Suprapubic skin (tissue), 4 donors: Measurements from ENCODE around the gene MYO15A. TPM values are rescaled to one million over a fixed set of nuclear protein-coding genes. Genes with fewer than 3 reads are reported as not detected.

ENCODE experiments used
- DNase-seq, 2 donors: peaks; one replicate each; pipeline ENCODE4 v3.0.0-alpha.2; 2019; ENCODE audit warnings: low spot score in 2 of 2
- H3K27ac ChIP-seq: fragments of 200-600 bp; sonication (generic); one replicate; pipeline ENCODE4 v1.5.1; 2019
- H3K27me3 ChIP-seq: fragments of 200-600 bp; sonication (generic); one replicate; pipeline ENCODE4 v1.5.1; 2019
- H3K36me3 ChIP-seq: fragments of 200-600 bp; sonication (generic); one replicate; pipeline ENCODE4 v1.5.1; 2019
- H3K4me1 ChIP-seq: fragments of 200-600 bp; sonication (generic); one replicate; pipeline ENCODE4 v1.5.1; 2019
- H3K4me3 ChIP-seq: fragments of 200-600 bp; sonication (generic); one replicate; pipeline ENCODE4 v1.5.1; 2019; ENCODE audit warnings: mild to moderate bottlenecking
- H3K9me3 ChIP-seq: fragments of 200-600 bp; sonication (generic); one replicate; pipeline ENCODE4 v1.5.1; 2019
- CTCF ChIP-seq, 2 donors: fragments of 200-600 bp in 1 of 2; fragments of 450-650 bp in 1 of 2; sonication (generic) in 1 of 2; IDR thresholded peaks; one replicate each; pipeline ENCODE4 v1.5.1; 2016 to 2019; ENCODE audit warnings: antibody characterized with exemption in 2 of 2, mild to moderate bottlenecking in 1 of 2, moderate library complexity in 1 of 2
- EP300 ChIP-seq: sonication (generic); formaldehyde crosslinking; IDR thresholded peaks from one replicate; pipeline ENCODE4 v1.6.1; 2017; ENCODE audit warnings: antibody characterized with exemption
- POLR2A ChIP-seq, 2 donors: fragments of 450-650 bp; IDR thresholded peaks; one replicate each; pipeline ENCODE4 v1.6.1; 2017; ENCODE audit warnings: antibody characterized with exemption in 2 of 2, mild to moderate bottlenecking in 2 of 2, moderate library complexity in 2 of 2
- POLR2AphosphoS5 ChIP-seq, 3 donors: sonication (generic); formaldehyde crosslinking; IDR thresholded peaks; one replicate each; pipeline ENCODE4 v1.6.1; 2017; ENCODE audit warnings: antibody characterized with exemption in 3 of 3
- WGBS: methylation state at CpG from one replicate; pipeline ENCODE4 v1.1.5; 2018; 5-methylcytosine and 5-hydroxymethylcytosine counted together
- total RNA-seq, 4 donors: library from RNA; depleted of rRNA; stranded (reverse); fragments of >200 nt; gene quantifications; one replicate each; pipeline ENCODE4 v1.1.0, GENCODE V29; 2016

Gene MYO15A
- total RNA-seq, 4 donors from 2014 or later, result 0.23 to 0.49 (median 0.41) TPM

GRCh38 chr17:18105027-18105426, 3.5 kb upstream of the MYO15A start:
- DNase-seq, result no peak
- TF ChIP-seq CTCF (IDR thresholded peaks at IDR 0.05) (no peak), POLR2AphosphoS5 (IDR thresholded peaks at IDR 0.05) (no peak), EP300 (no peak), POLR2A (IDR thresholded peaks at IDR 0.05) (no peak)
- no peaks in the 10 kb centered on the region for H3K9me3 ChIP-seq
- H3K27me3 ChIP-seq, result no peaks in the 10 kb centered on the region
- H3K4me1 ChIP-seq, result no peaks in the 10 kb centered on the region
- no peak overlapping the region for H3K27ac ChIP-seq
- H3K4me3 ChIP-seq, result no peak overlapping the region
- peaks cover 72% of the 10 kb centered on the region for H3K36me3 ChIP-seq
- WGBS, result 85% methylated on average over 3 of the region's 3 CpGs

- no peaks in the 10 kb centered on the region for H3K4me1 ChIP-seq
- H3K27me3 ChIP-seq, result no peaks in the 10 kb centered on the region
- peaks cover 66% of the 10 kb centered on the region for H3K36me3 ChIP-seq
- H3K9me3 ChIP-seq, result no peaks in the 10 kb centered on the region
- TF ChIP-seq EP300, result no peak
- no peak for TF ChIP-seq CTCF (IDR thresholded peaks at IDR 0.05)
- TF ChIP-seq POLR2A (IDR thresholded peaks at IDR 0.05), result no peak
- no peak for TF ChIP-seq POLR2AphosphoS5 (IDR thresholded peaks at IDR 0.05)
- no peak overlapping the region for H3K4me3 ChIP-seq
- 82% methylated on average over 6 of the region's 6 CpGs for WGBS
- H3K27ac ChIP-seq, result no peak overlapping the region
- DNase-seq, result no peak
These were observed 3.0 kb upstream of the MYO15A start for GRCh38 chr17:18105595-18105994.

GRCh38 chr17:18106211-18106610, 2.3 kb upstream of the MYO15A start:
- WGBS, result 80% methylated on average over 8 of the region's 9 CpGs

GRCh38 chr17:18107061-18107790, 1.3 kb upstream of the MYO15A start:
- Histone ChIP-seq H3K27ac (no peak overlapping the region), H3K36me3 (peaks cover 50% of the 10 kb centered on the region)

More at GRCh38 chr17:18106211-18106610, 2.3 kb upstream of the MYO15A start:
- peaks cover 60% of the 10 kb centered on the region for H3K36me3 ChIP-seq
- no peak overlapping the region for H3K4me3 ChIP-seq
- H3K27ac ChIP-seq, result no peak overlapping the region
- H3K4me1 ChIP-seq, result no peaks in the 10 kb centered on the region
- TF ChIP-seq POLR2A (IDR thresholded peaks at IDR 0.05) (no peak), POLR2AphosphoS5 (IDR thresholded peaks at IDR 0.05) (no peak), EP300 (no peak), CTCF (IDR thresholded peaks at IDR 0.05) (no peak)
- H3K9me3 ChIP-seq, result no peaks in the 10 kb centered on the region
- no peak for DNase-seq
- H3K27me3 ChIP-seq, result no peaks in the 10 kb centered on the region

More at GRCh38 chr17:18107061-18107790, 1.3 kb upstream of the MYO15A start:
- Histone ChIP-seq H3K4me1 (no peaks in the 10 kb centered on the region), H3K27me3 (no peaks in the 10 kb centered on the region), H3K9me3 (no peaks in the 10 kb centered on the region), H3K4me3 (no peak overlapping the region)
- no peak for DNase-seq
- WGBS, result 84% methylated on average over 5 of the region's 14 CpGs
- no peak for TF ChIP-seq CTCF (IDR thresholded peaks at IDR 0.05)
- no peak for TF ChIP-seq POLR2AphosphoS5 (IDR thresholded peaks at IDR 0.05)
- no peak for TF ChIP-seq POLR2A (IDR thresholded peaks at IDR 0.05)
- no peak for TF ChIP-seq EP300
